ENCODE data around the gene SPATA21.

The SPATA21 gene

DNA sequence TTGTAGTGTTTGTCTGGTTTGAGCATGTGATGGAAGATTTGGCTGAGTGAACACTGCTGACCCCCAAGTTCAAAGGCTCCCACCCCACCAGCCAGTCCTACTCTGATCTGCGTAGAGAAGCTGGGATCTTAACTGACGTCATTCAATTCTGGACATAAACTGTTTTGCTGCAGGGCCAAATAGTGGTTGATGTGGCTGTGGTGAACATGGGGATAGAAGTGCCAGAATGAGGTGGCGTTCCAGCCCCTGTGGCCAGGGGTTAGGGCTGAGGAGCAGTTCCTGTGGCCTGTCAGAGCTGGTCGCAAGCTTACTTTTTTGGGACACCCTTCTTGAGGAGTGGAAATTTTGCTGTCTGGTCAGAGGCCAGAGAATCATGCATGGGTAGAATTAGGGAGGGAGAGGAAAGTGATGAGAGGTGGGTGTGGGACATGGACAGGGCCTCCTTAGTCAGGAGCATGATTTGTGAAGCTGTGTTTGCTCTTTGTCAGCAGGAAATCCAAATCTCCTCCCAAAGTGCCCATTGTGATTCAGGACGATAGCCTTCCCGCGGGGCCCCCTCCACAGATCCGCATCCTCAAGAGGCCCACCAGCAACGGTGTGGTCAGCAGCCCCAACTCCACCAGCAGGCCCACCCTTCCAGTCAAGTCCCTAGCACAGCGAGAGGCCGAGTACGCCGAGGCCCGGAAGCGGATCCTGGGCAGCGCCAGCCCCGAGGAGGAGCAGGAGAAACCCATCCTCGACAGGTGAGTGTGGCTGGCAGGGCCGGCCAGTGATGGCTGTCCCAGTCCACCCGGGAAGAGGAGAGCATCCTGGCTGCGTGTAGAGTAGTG lies 44.3 kb downstream of the SPATA21 start:
- peak; percentile 60 for DNase-seq (ENCODE audit: low read depth)
- H3K4me3 ChIP-seq (ENCODE audit: control insufficient read depth, low read depth, low read length) = no peak overlapping the region
- TF ChIP-seq, protein P1, sequence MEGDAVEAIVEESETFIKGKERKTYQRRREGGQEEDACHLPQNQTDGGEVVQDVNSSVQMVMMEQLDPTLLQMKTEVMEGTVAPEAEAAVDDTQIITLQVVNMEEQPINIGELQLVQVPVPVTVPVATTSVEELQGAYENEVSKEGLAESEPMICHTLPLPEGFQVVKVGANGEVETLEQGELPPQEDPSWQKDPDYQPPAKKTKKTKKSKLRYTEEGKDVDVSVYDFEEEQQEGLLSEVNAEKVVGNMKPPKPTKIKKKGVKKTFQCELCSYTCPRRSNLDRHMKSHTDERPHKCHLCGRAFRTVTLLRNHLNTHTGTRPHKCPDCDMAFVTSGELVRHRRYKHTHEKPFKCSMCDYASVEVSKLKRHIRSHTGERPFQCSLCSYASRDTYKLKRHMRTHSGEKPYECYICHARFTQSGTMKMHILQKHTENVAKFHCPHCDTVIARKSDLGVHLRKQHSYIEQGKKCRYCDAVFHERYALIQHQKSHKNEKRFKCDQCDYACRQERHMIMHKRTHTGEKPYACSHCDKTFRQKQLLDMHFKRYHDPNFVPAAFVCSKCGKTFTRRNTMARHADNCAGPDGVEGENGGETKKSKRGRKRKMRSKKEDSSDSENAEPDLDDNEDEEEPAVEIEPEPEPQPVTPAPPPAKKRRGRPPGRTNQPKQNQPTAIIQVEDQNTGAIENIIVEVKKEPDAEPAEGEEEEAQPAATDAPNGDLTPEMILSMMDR (conservative IDR thresholded peaks at IDR 0.05; ENCODE audit: control insufficient read depth, insufficient read depth, low read depth, low read length) = no peak

- H3K4me3 ChIP-seq (ENCODE audit: control insufficient read depth, low read depth, low read length) = no peak overlapping the region
- TF ChIP-seq, protein P1 (conservative IDR thresholded peaks at IDR 0.05; ENCODE audit: control insufficient read depth, insufficient read depth, low read depth, low read length) = no peak
- no peak for DNase-seq (ENCODE audit: low read depth)
Measured at GRCh38 chr1:16391411-16391810, 45.8 kb downstream of the SPATA21 start.

- TF ChIP-seq, protein P1 (conservative IDR thresholded peaks at IDR 0.05; ENCODE audit: control insufficient read depth, insufficient read depth, low read depth, low read length) = no peak
- H3K4me3 ChIP-seq (ENCODE audit: control insufficient read depth, low read depth, low read length) = no peak overlapping the region
- DNase-seq (ENCODE audit: low read depth) = no peak
Measured at GRCh38 chr1:16387201-16388188, 49.7 kb downstream of the SPATA21 start.

DNA sequence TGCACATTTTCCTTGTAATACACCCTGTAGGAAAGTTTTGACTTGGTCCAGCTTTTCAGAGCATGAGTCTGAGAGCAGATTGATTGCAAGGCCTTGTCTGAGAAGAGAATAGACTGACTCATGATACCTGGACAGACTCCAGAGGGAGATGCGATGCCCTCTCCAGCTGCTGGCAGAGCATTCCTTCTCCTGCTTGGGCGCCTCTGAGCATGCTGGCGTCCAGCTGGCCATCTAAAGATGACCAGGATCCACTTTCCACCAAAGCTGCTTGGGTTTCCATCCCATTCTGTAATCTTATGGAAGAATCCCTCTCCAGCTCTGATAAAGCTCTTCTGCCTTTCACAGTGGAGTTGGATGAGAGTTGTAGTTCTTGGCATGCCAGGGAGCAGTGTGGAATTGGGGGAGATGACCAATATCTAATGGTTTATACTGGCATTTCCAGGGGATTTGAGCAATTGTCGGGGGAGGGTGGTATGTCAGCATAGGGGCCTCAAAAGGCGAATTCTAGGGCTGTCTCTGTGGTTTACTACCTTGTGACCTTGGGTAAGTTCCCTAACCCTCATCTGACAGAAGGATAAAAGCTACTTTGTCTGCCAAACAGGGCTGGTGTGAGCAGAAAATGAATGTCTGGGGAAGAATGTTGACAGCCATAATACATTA lies 50.6 kb downstream of the SPATA21 start:
- peak; percentile 65 for DNase-seq (ENCODE audit: low read depth)
- TF ChIP-seq, protein P1 (conservative IDR thresholded peaks at IDR 0.05; ENCODE audit: control insufficient read depth, insufficient read depth, low read depth, low read length) = no peak
- no peak overlapping the region for H3K4me3 ChIP-seq (ENCODE audit: control insufficient read depth, low read depth, low read length)

- TF ChIP-seq, protein P1 (conservative IDR thresholded peaks at IDR 0.05; ENCODE audit: control insufficient read depth, insufficient read depth, low read depth, low read length) = no peak
- no peak overlapping the region for H3K4me3 ChIP-seq (ENCODE audit: control insufficient read depth, low read depth, low read length)
- DNase-seq (ENCODE audit: low read depth) = no peak
Measured at GRCh38 chr1:16385659-16386453, 51.4 kb downstream of the SPATA21 start.
